Nephron progenitor cell (in vitro differentiated cells): ENCODE results near the gene UBE3B.
A peak's percentile ranks its signal among the peaks of the same experiment; 100 is the strongest.

Experiments
- DNase-seq: peaks from one replicate; pipeline ENCODE4 v3.0.0; 2021
- H3K27ac Mint-ChIP-seq: 2 replicates; pipeline ENCODE4 v1.8.0; 2021; ENCODE audit warnings: mild to moderate bottlenecking, moderate library complexity, mixed read lengths
- H3K27me3 Mint-ChIP-seq: 2 replicates; pipeline ENCODE4 v1.8.0; 2021; ENCODE audit warnings: mild to moderate bottlenecking, low read depth, mixed read lengths; ENCODE audit not compliant: poor library complexity
- H3K36me3 Mint-ChIP-seq: 2 replicates; pipeline ENCODE4 v1.8.0; 2021; ENCODE audit warnings: low read depth, mixed read lengths
- H3K4me1 Mint-ChIP-seq: 2 replicates; pipeline ENCODE4 v1.8.0; 2021; ENCODE audit warnings: mixed read lengths
- H3K4me3 Mint-ChIP-seq: 2 replicates; pipeline ENCODE4 v1.8.0; 2021; ENCODE audit warnings: mild to moderate bottlenecking, moderate library complexity, mixed read lengths
- H3K9me3 Mint-ChIP-seq: 2 replicates; pipeline ENCODE4 v1.8.0; 2021; ENCODE audit warnings: mild to moderate bottlenecking, moderate library complexity, mixed read lengths
- TF ChIP-seq, protein P1 (sequence below): fragments of 200-600 bp; sonication (generic); IDR thresholded peaks from 2 replicates; pipeline ENCODE4 v1.5.0; 2021; ENCODE audit warnings: antibody characterized with exemption

Gene UBE3B

GRCh38 chr12:109448272-109448671 is 29.2 kb upstream of the UBE3B start:
- DNase-seq: no peak
- H3K27me3 Mint-ChIP-seq: no peaks in the 10 kb centered on the region
- no peak overlapping the region for H3K4me3 Mint-ChIP-seq
- peaks cover 24% of the 10 kb centered on the region for H3K36me3 Mint-ChIP-seq
- H3K27ac Mint-ChIP-seq: peak overlapping the region; percentile 91
- H3K4me1 Mint-ChIP-seq: peaks cover 7% of the 10 kb centered on the region
- H3K9me3 Mint-ChIP-seq: no peaks in the 10 kb centered on the region
- TF ChIP-seq, protein P1, sequence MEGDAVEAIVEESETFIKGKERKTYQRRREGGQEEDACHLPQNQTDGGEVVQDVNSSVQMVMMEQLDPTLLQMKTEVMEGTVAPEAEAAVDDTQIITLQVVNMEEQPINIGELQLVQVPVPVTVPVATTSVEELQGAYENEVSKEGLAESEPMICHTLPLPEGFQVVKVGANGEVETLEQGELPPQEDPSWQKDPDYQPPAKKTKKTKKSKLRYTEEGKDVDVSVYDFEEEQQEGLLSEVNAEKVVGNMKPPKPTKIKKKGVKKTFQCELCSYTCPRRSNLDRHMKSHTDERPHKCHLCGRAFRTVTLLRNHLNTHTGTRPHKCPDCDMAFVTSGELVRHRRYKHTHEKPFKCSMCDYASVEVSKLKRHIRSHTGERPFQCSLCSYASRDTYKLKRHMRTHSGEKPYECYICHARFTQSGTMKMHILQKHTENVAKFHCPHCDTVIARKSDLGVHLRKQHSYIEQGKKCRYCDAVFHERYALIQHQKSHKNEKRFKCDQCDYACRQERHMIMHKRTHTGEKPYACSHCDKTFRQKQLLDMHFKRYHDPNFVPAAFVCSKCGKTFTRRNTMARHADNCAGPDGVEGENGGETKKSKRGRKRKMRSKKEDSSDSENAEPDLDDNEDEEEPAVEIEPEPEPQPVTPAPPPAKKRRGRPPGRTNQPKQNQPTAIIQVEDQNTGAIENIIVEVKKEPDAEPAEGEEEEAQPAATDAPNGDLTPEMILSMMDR: no peak

DNA sequence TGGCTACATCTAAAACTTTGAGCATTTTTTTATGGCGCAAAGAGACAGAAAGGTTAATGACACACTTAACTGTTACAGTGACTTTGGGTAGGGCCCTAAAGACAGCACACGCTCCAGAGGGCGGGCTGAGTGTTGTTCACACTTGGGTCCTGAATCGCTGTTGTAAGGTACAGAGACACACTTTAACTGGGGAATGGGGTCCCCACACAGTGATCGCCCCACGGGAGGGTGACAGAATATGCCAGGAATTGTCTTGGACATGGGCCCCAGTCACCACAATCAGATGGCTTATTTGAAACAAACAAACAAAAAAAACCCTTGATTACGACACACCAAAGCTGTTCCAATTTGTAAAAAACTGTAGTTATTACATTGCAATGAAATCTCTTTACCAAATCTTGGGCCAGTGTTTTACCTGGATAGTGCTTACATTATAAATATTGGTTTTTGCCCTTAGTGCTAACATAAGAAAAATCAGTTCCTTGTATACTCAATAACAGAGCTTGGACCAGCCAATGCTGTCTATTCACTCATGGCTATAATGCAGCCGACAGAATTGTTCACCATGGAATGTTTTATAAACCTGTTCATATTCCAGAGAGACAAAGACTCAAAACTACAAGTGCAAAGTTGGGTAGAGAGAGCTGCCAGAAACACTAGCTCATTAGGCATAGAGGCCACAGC is 28.6 kb upstream of the UBE3B start:
- TF ChIP-seq, protein P1: no peak
- peaks cover 7% of the 10 kb centered on the region for H3K4me1 Mint-ChIP-seq
- H3K9me3 Mint-ChIP-seq: no peaks in the 10 kb centered on the region
- H3K27ac Mint-ChIP-seq: peak overlapping the region; percentile 91
- H3K27me3 Mint-ChIP-seq: no peaks in the 10 kb centered on the region
- H3K36me3 Mint-ChIP-seq: peaks cover 29% of the 10 kb centered on the region
- no peak for DNase-seq
- no peak overlapping the region for H3K4me3 Mint-ChIP-seq

GRCh38 chr12:109449845-109450532 is 27.4 kb upstream of the UBE3B start:
- Mint-ChIP-seq H3K27ac (peak overlapping the region; percentile 70), H3K9me3 (no peaks in the 10 kb centered on the region), H3K36me3 (peaks cover 34% of the 10 kb centered on the region), H3K4me1 (peaks cover 7% of the 10 kb centered on the region), H3K27me3 (no peaks in the 10 kb centered on the region), H3K4me3 (no peak overlapping the region)
- TF ChIP-seq, protein P1: no peak
- no peak for DNase-seq

DNA sequence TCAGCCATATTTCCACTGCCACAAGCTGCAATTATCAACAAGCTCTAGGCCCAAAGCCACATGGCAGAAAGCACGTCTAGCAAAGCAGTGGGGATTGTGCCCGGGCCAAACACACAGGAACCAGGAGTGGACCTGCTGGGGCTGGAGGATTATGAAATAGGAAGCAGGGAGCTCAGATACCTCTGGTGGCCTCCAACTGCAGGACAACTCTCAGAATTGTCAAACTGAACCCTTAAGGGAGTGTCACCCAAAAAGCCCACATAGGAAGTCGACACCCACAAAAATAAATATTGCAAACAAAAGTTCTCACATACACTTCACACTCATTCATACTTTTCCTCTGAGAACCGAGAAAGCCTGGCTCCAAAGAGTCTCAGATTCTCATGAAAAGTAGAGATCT is 26.5 kb upstream of the UBE3B start:
- DNase-seq: no peak
- H3K4me3 Mint-ChIP-seq: no peak overlapping the region
- H3K4me1 Mint-ChIP-seq: peaks cover 7% of the 10 kb centered on the region
- no peaks in the 10 kb centered on the region for H3K27me3 Mint-ChIP-seq
- TF ChIP-seq, protein P1: no peak
- H3K9me3 Mint-ChIP-seq: no peaks in the 10 kb centered on the region
- no peak overlapping the region for H3K27ac Mint-ChIP-seq
- H3K36me3 Mint-ChIP-seq: peaks cover 42% of the 10 kb centered on the region

GRCh38 chr12:109451400-109451799 is 26.0 kb upstream of the UBE3B start:
- Mint-ChIP-seq H3K4me3 (no peak overlapping the region), H3K9me3 (no peaks in the 10 kb centered on the region), H3K36me3 (peaks cover 46% of the 10 kb centered on the region), H3K27me3 (no peaks in the 10 kb centered on the region), H3K4me1 (peaks cover 7% of the 10 kb centered on the region), H3K27ac (no peak overlapping the region)
- TF ChIP-seq, protein P1: no peak
- no peak for DNase-seq

GRCh38 chr12:109452489-109452888 is 24.9 kb upstream of the UBE3B start:
- H3K36me3 Mint-ChIP-seq: peaks cover 55% of the 10 kb centered on the region
- no peaks in the 10 kb centered on the region for H3K27me3 Mint-ChIP-seq
- H3K9me3 Mint-ChIP-seq: no peaks in the 10 kb centered on the region
- H3K4me3 Mint-ChIP-seq: no peak overlapping the region
- TF ChIP-seq, protein P1: no peak
- no peak for DNase-seq
- peaks cover 13% of the 10 kb centered on the region for H3K4me1 Mint-ChIP-seq
- H3K27ac Mint-ChIP-seq: no peak overlapping the region
